GM19463 (cell line): ENCODE measurements around the gene KRT2.
"Not testable (repeated sequence)": the region's sequence is repeated elsewhere in the genome, so short reads cannot be mapped to it uniquely, and the experiment has no call there.

Experiments used
- ATAC-seq: cut with Tn5 transposase; IDR thresholded peaks from one replicate; pipeline ENCODE4 v1.9.1; 2021; ENCODE audit warnings: mild to moderate bottlenecking, moderate library complexity; ENCODE audit not compliant: unreplicated experiment

KRT2 gene

DNA sequence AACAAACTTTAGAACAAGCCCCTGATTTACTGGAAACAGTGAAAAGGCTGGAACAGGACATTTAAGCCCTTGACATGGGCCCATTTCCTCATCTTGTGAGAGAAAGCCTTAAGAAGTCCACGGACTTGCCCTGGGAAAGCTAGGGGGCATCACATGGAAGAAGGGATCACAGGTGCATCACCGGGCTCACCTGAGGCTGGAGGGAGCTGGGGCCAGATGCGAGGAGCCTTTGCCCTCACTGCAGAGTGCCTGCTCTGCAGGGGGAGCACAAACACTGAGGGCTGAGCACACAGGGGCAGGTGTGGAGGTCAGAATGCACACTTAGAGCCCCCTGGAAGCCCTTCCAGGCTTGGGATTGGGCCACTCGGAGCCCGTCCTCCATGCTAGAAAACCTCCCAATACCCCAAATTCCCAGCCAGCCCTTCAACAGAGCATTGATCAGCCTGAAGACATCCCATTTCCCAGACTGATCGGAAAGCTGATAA lies 33.4 kb upstream of the KRT2 start:
- no peak for ATAC-seq

DNA sequence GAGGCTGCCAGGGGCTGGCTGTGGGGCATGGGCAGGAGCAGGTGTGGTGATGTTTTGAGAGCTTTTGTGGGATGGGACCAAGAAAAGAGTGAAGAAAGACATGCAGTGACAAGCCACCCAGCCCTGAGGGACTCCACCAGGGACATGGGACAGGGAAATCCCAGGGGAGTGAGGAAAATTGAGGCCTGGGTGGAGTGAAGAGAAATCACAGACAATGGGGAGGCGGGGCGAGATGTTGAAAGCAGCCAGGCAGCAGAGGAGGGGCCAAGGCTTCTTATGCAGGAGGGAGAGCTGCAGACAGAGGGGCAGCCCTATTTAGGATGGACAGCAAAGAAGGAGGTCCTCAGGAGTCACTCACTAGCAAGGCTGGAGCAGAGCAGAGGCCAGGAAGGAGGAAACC lies 32.4 kb upstream of the KRT2 start:
- ATAC-seq, result no peak

DNA sequence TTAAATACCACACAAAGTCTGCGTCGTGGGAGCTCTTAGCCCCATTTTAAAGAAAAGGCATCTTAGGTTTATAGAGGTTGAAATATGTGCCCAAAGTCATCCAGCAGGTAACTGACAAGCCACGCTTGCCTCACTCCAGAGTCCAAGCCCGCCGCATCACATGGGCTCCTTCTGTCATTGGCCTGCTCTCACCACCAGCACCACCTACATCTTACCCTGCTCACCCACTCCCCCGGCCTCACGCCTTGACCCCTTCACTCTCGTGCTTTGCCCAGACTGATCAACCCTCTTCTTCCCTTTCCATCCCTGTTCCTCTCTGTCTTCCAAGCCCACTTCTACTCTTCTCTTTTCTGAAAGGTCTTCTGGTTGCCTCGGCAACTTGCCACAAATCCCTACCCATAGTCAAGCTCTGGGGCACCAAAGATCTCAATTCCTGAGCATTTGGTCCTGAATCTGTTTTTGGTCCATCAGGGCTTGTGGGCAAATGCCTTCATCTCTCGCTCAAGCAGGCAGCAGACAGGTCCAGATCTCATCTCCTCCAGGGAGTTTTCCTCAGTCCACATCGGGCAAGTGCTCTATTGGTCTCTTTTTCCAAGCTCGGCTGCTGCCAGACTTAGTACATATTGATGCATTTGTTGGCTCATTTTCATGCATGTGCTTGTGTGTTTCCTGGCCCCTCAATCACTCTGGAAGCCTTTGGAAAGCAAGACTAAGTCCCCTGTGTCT lies 31.7 kb upstream of the KRT2 start:
- no peak for ATAC-seq

DNA sequence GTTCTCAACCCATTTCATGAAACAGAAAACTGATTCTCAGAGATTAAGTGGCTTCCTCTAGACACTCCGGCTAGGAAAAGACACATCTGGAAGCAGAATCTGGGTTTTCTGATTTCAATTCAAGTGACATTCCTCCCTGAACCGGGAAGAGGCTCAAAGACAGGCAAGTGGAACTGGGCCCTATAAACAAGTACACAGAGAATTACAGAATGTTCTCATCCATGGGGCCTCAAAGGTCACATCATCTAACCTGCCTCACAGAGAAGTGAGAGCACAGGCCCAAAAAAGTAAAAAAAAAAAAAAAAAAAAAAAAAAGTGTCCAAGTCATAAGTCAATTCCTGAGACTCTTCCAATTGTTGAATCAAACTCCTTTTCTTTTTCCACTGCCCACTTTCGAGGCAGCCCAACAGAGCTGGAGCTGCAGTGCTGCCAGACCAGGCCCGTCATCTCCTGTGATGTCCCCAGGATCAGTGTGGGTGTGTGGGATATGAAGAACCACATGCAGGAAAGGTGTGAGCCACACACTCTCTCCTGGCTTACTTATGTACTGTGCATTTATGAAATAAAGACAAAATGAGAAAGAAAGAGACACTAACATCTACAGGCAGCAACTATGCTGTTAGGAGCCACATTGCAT lies 31.0 kb upstream of the KRT2 start:
- no peak for ATAC-seq

DNA sequence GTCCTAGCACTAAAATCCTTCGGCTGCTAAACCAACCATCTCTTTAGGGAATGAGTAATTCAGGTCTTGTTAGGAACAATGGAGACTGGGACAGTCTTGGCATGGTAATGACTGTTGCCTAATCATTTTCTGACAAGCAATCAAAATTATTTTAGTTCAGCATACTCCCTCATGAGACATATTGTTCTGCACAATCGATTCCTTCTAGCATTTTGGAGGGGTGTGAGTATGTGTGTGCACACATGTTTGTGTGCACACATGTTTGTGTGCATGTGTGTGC lies 30.3 kb upstream of the KRT2 start:
- ATAC-seq, result no peak

DNA sequence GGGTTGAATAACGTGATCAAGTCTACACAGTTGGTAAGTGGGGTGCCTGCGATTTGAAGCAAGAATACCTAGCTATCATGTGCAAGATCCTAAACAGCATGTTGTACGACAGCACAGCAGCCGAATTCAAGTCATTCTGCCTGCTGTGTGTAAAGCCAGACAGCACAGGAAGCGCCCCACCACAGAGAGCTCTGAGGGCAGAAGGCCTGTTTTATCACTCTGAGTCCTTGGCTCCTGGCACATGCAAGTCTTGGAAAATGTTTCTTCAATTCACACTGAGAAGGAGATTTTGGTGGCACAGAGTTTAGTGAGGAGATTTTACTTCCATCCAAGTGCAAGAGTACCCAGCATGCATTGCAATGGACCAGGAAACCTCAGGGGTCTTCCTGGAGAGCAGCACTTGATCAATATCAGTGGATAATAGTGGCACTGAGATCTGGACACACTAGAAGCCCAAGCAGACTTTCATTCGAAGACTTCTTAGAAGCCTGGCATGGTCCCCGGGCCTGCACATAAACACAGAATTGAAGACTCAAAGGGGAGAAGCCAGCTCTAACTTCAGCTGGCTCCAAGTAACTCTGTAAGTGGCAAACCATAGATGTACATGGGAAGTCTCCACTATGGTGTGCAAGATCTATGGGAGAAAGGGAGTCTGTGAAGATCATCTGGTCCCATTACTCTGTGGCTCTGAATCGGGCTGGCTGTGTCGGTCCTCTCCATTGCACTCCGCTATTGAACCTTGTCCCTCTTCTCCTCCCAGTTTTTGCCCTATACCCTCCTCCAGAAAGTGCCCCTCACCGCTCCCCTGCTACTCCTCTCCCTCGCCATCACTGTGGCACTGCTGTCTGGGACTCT lies 29.7 kb upstream of the KRT2 start:
- no peak for ATAC-seq

DNA sequence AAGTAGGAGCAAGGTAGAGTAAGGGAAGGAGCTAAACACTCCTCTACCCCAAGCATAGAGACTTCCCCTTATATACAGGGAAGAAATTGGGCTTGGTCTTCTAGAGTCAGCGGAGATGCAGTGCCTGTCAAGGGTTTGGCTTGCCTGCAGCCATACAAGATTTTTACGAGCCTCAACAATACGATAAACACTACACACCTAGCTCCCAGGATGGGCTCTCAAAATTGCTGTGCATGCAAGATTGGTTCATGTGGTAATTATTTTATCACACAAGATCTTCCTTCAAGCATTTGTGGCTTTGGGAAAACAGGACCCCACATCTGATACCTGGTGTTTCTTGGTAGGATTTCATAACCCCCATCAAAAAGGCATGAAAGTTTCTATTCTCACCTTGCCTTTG lies 28.4 kb upstream of the KRT2 start, which contains the start of gene KRT1:
TSS of gene KRT1 (minus strand) at position 45 of the 400 bp plus-strand sequence. CDS start 59 bp downstream, outside the sequence.
- no peak for ATAC-seq

DNA sequence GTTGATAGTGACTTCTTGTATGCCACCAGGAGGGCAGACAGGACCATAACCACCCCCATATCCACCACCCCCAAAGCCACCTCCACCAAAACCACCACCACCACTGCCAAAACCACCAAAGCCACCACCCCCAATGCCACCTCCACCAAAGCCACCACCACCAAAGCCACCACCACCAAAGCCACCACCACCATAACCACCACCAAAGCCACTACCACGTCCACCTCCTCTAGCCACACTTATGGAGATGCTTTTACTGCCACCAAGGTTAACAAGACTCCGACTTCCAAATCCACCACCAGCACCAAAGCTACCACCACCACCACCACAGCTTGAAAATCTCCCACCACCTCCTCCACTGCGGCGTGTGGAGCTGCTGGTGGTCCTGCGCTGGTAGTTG lies 27.9 kb upstream of the KRT2 start:
- ATAC-seq, result no peak

DNA sequence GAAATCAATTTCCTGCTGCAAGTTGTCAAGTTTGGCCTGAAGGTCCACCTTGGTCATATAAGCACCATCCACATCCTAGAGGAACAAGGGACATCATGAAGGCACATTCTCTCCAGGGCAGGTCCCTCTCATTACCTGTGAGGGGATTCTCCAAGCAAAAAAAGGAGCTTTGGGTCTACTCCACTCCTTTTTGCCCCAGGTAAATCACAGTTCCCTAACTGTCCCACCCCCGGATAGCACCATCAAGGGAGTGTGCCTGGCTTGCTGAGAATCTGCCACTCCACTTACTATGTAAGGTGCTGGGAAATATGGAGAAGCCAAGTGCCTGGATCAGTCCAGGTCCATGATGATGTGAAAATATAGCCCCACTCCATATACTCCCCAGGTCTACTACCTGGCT lies 25.7 kb upstream of the KRT2 start:
- ATAC-seq, result no peak

DNA sequence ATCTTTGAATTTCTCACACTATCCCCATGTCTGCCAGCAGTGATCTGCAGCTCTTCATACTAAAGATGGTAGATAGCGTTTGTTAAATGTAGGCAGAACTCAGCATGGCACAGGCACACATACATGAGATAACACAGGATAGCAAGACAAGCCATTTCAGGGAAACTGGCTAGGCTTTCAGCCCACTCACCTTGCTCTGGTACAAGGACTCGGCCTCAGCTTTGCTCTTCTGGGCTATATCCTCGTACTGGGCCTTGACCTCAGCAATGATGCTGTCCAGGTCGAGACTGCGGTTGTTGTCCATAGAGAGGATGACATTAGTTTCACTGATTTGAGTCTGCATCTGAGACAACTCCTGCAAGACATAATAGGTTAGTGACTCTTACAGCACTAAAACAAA lies 25.1 kb upstream of the KRT2 start:
- no peak for ATAC-seq

DNA sequence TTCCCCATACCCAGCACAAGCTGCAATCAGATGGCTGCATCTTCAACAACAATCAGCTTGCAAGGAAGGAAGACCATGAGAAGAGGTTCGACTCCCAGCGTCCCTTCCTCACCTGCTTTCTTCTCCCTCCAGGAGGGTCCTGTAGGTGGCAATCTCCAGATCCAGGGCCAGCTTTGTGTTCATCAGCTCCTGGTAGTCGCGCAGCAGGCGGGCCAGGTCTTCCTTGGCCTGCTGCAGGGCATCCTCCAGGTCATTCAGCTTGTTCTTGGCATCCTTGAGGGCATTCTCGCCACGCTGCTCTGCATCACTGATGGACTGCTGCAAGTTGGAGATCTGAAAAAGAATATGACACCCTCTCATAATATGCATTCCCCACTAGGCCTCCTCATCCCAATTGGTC lies 24.2 kb upstream of the KRT2 start:
- ATAC-seq, result no peak

DNA sequence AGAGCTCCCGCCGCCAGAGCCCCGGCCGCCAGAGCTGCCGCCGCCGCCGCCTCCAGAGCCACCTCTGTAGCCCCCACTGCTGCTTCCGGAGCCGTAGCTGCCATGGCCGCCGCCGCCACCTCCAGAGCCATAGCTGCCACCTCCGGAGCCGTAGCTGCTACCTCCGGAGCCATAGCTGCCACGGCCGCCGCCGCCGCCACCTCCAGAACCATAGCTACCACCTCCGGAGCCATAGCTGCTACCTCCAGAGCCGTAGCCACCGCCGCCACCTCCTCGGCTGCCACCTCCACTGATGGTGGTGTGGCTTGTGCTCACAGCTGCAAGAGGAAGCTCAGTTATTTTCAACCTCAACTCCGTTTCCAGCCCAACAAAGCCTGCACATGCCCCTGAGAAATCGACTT lies 23.3 kb upstream of the KRT2 start:
- no peak for ATAC-seq

DNA sequence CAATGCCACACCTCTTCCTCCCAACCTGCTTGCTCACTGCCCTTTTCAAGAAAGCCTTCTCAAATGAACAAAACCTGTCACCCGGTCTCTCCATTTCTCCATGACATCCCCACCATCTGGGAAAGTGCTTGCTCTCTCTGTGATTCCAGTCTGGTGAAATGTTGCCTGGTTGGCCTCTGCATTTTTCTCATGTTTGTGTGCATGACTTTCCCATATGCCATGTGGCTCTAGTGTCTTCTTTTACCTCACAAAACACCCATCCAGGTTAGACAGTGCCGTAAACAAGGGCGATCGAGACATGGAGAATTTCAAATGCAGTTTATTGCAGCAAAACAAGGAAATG lies 22.4 kb upstream of the KRT2 start:
- ATAC-seq, result no peak

DNA sequence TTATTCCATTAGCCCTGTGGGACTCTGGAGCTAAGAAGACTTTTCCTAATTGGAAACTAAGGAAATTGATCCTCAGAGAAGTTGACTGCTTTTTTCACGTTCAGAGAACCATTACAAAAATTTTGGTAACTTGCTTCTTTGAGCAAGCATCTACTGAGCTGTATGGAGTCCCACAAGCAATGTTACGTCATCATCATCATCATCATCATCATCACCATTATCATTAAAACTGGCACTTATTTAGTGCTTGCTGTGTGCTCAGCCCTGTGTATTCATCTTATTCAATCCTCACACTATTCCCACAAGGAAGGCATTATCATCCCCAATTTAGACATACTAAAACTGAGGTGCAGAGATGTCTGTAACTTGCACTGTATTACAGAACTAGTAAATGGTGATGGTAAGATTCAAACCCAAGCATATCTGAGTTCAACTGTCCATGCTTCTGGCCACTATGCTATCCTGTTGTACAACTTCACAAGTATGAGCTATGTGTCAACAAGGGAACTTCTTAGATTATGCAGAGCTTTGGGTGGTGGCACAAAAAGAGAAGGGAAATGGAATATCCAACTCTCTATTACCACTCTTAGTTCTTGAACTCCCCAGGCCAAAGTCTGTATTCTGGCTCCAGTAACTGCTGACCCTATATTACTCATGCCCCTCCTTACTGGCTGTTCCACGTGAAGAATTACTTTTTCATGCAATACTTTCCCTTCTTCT lies 21.9 kb upstream of the KRT2 start:
- no peak for ATAC-seq

DNA sequence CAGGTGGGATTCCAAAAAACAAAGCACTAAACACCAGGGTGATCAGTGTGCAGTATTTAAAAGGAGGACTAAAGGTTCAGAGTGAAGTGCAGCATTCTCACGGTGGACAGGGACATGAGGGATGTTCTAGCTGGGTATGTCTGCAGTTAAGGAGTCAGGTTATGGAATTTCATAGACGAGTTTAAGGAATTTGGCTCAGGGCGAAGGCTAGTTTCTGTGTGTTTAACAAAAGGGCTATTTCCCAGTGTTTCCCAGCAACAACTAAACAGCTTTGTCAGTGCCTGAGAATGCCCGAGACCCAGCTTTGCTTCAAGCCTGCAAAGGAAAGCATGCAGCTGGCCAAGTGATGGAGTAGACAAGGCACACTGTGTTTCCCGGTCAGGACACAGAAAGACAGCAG lies 21.2 kb upstream of the KRT2 start:
- ATAC-seq, result no peak

DNA sequence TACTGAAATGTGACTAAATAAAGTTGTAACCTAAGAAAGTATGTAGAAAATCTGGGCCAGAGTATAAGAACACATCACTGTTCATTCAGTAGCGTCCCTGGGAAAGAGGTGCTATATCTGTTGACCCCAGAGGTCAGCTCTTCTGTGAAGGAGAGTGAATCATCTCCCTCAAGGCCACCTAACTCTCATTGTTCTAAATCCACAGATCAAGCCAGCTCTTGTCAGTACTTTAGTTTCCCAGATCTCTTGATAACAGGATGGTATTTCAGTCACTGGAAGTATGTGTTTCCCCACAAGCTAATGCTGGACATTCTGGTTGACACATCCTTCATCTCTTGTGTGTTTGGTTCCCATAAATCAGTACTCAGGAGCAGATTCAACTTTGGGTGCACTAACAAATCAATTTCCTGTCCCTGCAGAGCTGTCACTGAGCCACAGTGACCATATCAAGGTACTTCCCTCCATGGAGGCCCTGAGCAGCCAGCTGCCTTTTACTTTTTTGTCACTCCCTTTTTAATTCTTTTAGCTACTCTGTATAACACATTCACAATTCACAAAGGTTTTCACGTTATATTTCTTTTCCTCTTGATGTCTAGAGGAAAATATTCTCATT lies 20.4 kb upstream of the KRT2 start:
- no peak for ATAC-seq

DNA sequence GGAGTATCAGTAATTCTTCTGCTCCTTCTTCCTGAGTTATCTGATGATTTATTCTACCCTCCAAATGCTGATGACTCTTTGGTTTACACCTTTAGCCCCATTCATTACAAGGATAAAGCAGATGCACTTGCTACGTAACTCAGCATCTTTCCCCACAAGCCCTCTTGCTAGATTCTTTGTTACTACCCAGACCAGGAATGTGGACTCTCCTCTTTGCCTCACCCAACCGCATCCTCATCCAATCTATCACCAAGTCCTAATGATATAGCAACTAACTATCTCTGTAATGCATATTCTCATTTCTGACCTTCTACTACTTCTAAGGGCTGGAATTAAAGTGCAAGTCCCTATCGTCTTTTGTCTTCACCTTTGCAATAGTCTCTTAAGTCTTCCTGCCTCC lies 18.9 kb upstream of the KRT2 start:
- no peak for ATAC-seq

DNA sequence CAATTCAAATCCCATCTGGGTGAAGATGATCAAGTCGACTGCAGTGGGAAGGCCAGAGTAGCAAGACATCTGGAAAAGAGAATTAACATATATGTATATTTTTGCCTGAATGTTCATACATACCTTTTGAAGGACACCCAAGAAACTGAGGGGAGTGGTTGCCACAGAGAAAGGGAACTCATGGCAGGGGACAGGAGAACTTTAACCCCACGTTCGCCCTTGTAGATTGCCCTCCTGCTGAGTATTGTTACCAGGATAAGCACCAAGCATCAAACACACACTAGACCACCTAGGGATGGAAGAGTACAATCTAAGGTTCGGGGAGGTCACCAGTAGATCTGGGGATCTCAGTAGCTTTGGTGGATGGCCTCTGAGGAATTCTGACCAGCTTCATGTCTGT lies 18.5 kb upstream of the KRT2 start:
- ATAC-seq, result no peak

DNA sequence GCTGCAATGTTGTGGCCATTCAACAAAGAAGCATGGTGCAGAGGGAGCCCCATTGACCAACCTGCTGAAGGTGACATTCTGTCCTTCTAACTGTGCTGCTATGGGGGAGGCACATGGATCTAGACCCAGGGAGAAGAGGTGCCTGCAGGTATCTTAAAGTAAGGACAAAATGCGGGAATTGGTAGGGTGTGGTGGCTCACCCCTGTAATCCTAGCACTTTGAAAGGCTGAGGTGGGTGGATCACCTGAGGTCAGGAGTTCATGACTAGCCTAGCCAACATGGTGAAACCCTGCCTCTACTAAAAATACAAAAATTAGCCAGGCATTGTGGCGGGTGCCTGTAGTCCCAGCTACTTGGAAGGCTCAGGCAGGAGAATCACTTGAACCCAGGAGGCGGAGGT lies 17.9 kb upstream of the KRT2 start:
- ATAC-seq, result not testable (repeated sequence)

DNA sequence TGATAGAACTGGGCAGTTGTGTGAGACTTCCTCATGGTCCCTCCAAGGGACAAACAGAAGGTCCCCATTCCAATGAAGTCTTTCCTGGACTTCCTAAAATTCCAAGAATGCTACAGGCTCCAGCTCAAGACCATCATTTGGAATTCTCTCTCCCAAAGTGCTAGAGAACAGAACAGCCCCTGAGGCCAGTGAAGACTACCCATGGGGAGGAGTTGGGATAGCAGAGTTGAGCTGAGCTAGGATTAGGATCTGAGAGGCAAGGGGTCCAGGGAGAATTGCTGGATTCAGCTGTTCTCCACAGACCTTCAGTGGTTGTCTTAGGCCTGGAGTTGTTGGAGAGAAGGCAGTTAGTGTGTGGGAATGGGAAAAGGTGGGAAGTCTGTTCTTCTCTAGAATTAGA lies 17.4 kb upstream of the KRT2 start:
- no peak for ATAC-seq

DNA sequence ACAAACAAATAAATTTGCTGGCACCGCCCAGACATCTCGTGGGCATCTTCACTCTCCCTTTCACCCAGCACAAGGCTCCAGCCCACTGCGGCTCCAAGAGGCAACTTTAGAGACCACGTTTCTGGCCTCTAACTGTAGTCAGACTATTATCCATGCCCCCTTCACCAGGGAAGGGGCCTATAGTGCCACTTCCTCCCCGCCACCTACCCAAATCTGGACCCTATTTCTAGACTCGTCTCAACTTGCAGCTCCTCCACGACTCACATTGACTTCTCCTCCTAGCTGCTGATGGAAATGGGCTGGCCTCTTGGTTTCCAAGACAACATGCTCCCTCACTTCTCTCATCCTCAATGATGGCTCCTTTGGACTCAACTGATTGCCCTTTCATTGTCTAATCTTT lies 15.9 kb upstream of the KRT2 start:
- ATAC-seq, result no peak
